SK-N-MC (cell line): ENCODE results near the gene ENTPD8.

Source experiments
- DNase-seq: peaks from one replicate; pipeline ENCODE4 v3.0.0-alpha.2; 2011; ENCODE audit warnings: low read depth, low spot score
- H3K27ac ChIP-seq: fragments of 200-600 bp; sonication (generic); 2 replicates; pipeline ENCODE4 v1.5.1; 2016; ENCODE audit warnings: mixed run types
- H3K36me3 ChIP-seq: fragments of 200-600 bp; sonication (generic); 2 replicates; pipeline ENCODE4 v1.6.1; 2017; ENCODE audit warnings: antibody characterized with exemption, low read length, mixed read lengths; ENCODE audit not compliant: insufficient read depth
- H3K4me3 ChIP-seq: fragments of 200-600 bp; sonication (generic); 2 replicates; pipeline ENCODE4 v1.5.1; 2016
- H3K9ac ChIP-seq: fragments of 200-600 bp; sonication (generic); 2 replicates; pipeline ENCODE4 v1.8.0; 2017; ENCODE audit warnings: mixed run types, mixed read lengths; ENCODE audit not compliant: insufficient read length
- H3K9me3 ChIP-seq: fragments of 200-600 bp; sonication (generic); 2 replicates; pipeline ENCODE4 v1.6.1; 2017; ENCODE audit warnings: low read depth, mild to moderate bottlenecking, antibody characterized with exemption, low read length, moderate library complexity, mixed read lengths
- EZH2 ChIP-seq: fragments of 200-600 bp; sonication (generic); IDR thresholded peaks from one replicate; pipeline ENCODE4 v1.6.1; 2017; ENCODE audit warnings: antibody characterized with exemption
- FOXP2 ChIP-seq: optimal IDR thresholded peaks from 2 replicates; pipeline ENCODE3; 2011; ENCODE audit warnings: mild to moderate bottlenecking, moderate library complexity; ENCODE audit not compliant: insufficient read depth; ENCODE audit errors: extremely low read length, control extremely low read depth
- POLR2AphosphoS5 ChIP-seq: IDR thresholded peaks from 2 replicates; pipeline ENCODE4 v1.6.1; 2012; ENCODE audit warnings: mild to moderate bottlenecking, low read depth, low read length, borderline replicate concordance

Gene ENTPD8

DNA sequence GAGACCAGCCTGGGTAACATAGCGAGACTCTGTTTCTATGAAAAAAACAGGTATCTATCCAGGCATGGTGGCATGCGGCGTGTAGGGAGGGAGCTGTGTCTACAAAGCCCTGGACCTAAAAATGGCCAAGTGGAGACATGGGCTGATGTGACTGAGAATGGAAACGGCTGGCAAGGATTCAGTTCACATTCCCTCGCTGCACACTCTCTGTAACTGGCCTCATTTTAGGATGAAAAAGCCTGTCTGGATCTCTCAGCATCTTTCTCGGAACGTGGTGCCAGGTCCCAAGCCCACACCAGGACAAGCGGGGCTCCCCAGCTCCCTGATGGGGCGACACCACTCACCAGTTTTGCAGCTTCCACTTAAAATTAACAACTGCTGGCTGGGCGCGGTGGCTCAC is 31.6 kb downstream of the ENTPD8 start:
- no peak overlapping the region for H3K9ac ChIP-seq
- H3K9me3 ChIP-seq: no peaks in the 10 kb centered on the region
- no peak overlapping the region for H3K27ac ChIP-seq
- H3K36me3 ChIP-seq: no peaks in the 10 kb centered on the region
- TF ChIP-seq POLR2AphosphoS5: no peak
- TF ChIP-seq EZH2: no peak
- TF ChIP-seq FOXP2: no peak
- DNase-seq: no peak
- no peak overlapping the region for H3K4me3 ChIP-seq

DNA sequence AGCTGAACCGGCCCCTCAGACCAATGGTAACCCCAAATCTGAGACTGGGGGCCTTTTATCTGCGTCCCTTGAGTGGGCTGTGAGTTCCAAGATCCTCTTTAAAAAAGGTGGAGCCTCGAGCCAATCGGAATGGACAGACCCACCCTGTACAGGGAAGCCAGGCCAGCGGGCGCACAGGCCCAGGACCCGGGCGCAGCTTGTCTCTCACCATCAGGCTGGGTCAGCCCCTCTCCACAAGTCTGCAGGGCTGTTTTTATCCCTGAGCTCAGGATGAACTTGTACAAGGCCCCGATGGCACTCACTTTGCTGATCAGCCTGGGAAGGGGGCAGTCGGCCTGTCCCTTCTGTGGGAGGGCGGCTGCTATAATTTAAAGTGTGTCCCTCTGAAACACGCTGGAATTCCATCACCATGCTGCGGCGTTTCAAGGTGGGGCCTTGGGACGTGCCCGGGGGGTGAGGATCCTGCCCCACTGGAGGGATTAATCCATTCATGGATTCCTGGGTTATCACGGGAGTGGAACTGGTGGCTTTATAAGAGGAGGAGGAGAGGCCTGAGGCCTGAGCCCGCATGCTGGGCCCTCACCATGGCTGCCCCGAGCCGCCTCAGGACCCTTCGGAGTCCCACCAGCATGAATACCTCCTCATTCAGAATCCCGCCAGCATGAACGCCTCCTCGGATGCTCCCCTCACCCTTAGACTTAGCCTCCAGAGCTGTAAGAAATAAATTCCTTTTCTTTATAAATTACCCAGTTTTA is 32.3 kb downstream of the ENTPD8 start:
- no peaks in the 10 kb centered on the region for H3K9me3 ChIP-seq
- H3K36me3 ChIP-seq: no peaks in the 10 kb centered on the region
- no peak overlapping the region for H3K27ac ChIP-seq
- H3K4me3 ChIP-seq: no peak overlapping the region
- TF ChIP-seq EZH2: no peak
- TF ChIP-seq POLR2AphosphoS5: no peak
- TF ChIP-seq FOXP2: no peak
- DNase-seq: no peak
- no peak overlapping the region for H3K9ac ChIP-seq

DNA sequence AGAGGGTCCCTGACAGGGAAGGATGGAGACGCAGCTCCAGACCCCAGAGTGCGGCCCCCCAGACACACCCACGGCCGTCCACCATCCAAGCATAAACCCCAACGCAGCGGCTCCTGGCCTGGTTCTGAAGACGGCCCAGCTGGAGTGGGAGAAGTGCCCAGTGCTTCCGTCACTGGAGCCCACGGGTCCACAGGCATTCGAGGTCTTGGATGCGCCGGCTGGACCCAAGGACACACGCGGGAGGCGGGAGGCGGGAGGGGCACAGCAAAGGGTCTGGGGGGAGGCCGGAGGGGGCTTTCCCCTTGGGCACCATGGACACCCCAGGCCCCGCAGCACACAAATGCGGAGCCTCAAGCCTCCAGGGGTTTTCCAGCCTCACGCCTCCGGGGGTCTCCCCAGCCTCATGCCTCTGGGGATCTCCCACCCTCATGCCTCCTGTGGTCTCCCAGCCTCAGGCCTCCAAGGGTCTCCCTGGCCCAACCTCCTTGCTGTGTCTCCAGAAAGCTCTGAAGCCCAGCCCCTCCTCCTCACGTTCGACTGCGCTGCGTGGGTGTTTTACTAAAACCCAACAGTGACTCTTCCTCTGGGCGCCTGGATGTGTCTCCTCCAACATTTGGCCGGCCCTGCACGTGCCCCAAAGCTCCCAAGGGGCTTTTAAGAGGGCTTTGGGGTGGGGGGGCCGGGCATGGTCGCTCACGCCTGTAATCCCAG is 33.4 kb downstream of the ENTPD8 start:
- no peak for DNase-seq
- TF ChIP-seq POLR2AphosphoS5 (peak; percentile 24; the same call in 1 of the 2 replicates), FOXP2 (no peak), EZH2 (no peak)
- Histone ChIP-seq H3K9ac (no peak overlapping the region), H3K36me3 (no peaks in the 10 kb centered on the region), H3K9me3 (no peaks in the 10 kb centered on the region), H3K4me3 (peak overlapping the region; percentile 67; the same call in 1 of the 2 replicates), H3K27ac (no peak overlapping the region)

DNA sequence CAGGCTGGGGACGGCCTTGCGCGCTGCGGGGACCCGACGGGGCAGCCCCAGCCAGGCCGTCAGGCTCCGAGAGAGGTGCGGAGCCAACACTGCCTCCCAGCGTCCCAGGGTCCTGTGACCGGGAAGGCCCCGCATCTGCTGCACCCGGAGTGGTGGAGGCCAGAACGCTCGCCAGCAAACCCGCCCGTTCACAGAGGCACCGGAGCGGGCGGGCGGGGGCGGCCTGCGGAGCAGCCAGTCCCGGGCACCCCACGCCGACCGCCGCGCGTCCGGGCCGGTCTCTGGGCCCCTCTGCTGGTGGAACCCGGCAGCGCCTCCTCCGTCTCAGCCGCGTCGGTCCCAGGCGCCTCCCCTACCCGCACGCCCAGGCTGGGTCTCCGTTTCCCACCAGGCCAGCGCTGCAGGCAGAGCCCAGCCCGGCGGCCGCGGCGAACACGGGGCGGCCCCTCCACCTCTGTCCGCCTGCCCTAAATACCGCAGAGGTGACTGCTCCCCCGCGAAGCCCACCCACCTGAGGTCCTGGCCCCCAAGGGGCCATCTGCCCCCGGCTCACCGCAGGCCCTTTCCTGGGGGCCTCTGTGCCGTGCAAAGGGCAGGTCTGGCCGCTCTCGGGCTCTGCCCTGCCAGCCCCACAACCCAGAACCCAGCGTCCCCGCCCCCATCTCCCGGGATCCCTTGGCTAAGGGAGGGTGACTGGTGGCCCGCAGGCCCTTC is 34.1 kb downstream of the ENTPD8 start:
- Histone ChIP-seq H3K9me3 (no peaks in the 10 kb centered on the region), H3K27ac (no peak overlapping the region), H3K9ac (no peak overlapping the region), H3K4me3 (peak overlapping the region; percentile 67), H3K36me3 (no peaks in the 10 kb centered on the region)
- no peak for DNase-seq
- TF ChIP-seq FOXP2 (no peak), POLR2AphosphoS5 (no peak), EZH2 (no peak)

DNA sequence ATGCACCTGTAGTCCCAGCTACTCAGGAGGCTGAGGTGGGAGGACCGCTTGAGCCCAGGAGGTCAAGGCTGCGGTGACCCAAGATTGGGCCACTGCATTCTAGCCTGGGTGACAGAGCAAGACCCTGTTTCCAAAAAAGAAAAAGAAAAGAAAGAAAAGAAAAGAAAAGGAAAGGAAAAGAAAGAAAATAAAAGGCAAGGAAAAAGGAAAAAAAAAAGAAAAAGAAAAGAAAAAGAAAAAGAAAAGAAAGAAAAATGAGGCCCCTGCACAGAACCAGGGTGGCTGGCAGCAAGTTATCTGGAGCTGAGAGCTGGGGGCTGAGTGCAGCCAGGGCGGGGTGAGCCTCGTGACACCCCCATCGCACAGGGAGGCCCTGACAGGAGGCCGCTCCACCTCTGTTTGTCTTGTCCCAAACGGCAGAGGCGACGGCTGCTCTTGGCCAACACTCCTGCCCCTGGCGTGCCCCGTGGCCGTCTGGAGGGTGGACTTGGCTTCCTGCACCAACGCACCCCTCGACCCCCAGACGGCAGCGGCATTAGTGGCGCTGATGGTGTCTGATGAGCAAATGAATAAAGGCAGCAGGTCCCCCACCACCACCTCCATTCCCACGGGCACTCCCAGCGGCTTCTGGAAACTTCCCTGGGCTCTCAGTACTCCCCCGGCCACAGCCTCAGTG is 34.9 kb downstream of the ENTPD8 start:
- H3K27ac ChIP-seq: no peak overlapping the region
- no peak overlapping the region for H3K9ac ChIP-seq
- no peaks in the 10 kb centered on the region for H3K36me3 ChIP-seq
- TF ChIP-seq POLR2AphosphoS5: no peak
- peak overlapping the region; percentile 67 for H3K4me3 ChIP-seq
- DNase-seq: no peak
- H3K9me3 ChIP-seq: no peaks in the 10 kb centered on the region

DNA sequence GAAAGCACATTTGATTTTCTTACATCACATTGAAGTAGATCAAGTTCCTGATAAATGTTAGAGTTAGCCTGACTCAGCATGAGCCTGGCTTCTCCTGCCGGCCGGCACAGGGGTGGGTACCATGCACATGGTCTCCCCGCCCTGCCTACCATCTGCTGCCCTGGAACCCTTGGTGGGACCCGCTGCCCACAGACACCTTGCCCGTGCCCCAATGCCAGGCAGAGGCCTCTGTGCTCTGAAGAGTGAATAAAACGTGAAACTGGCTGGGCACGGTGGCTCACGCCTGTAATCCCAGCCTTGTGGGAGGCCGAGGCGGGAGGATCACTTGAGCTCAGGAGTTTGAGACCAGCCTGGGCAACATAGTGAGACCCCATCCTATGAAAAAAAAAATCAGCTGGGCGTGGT is 35.5 kb downstream of the ENTPD8 start:
- TF ChIP-seq FOXP2 (no peak), POLR2AphosphoS5 (no peak), EZH2 (no peak)
- Histone ChIP-seq H3K27ac (no peak overlapping the region), H3K4me3 (no peak overlapping the region), H3K9me3 (no peaks in the 10 kb centered on the region), H3K9ac (no peak overlapping the region), H3K36me3 (no peaks in the 10 kb centered on the region)
- DNase-seq: no peak

DNA sequence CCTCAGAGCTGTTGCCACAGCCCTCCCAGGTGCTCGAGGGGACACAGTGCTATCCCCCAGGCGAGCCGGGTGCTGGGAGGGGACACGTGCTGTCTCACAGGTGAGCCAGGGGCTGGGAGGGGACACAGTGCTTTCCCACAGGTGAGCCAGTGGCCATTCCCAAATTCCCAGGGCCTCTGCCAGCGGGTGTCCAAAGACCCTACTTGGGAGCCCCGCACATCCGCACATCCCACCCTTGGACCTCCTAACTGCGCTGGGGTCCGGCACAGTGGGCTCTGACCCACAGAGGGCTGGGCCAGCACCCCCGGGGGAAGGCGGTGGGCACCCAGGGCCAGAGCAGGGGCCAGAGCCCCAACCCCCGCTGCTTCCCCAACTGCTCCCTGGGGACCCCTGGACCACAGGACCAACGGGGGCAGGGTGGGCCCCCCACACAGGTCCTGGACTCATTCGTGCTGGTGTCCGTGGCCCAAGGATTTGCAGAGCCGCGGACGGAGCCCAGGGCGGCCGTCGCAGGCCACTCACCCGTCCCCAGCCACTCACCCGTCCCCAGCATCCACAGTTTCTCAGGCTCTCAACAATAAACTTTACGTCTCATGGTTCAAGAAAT is 36.1 kb downstream of the ENTPD8 start:
- no peak overlapping the region for H3K27ac ChIP-seq
- H3K36me3 ChIP-seq: no peaks in the 10 kb centered on the region
- no peak overlapping the region for H3K4me3 ChIP-seq
- no peak overlapping the region for H3K9ac ChIP-seq
- no peak for DNase-seq
- TF ChIP-seq FOXP2 (no peak), EZH2 (no peak), POLR2AphosphoS5 (no peak)
- no peaks in the 10 kb centered on the region for H3K9me3 ChIP-seq

DNA sequence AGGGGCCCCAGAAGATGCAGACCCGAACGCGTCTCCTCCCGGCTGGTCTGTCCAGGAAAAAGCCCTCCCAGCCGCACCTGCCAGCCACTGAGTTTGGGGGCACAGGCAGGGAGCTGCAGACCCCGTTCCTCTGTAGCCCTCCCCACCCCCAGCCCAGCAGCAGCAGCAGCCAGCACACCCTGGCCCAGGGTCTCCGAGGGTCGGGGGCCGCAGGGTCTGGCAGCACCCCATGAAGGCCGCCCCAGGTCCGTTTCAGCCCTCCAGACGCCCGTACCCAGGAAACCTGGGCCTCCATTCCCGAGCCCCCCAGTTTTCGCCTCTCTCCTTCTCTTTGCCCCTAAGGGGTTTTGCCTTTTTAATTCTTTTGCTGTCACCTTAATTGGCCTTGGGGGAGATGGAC is 37.9 kb downstream of the ENTPD8 start:
- no peak overlapping the region for H3K27ac ChIP-seq

More for the DNA sequence above, 37.9 kb downstream of the ENTPD8 start:
- Histone ChIP-seq H3K4me3 (no peak overlapping the region), H3K36me3 (no peaks in the 10 kb centered on the region), H3K9ac (no peak overlapping the region), H3K9me3 (no peaks in the 10 kb centered on the region)
- no peak for TF ChIP-seq EZH2
- no peak for TF ChIP-seq FOXP2
- TF ChIP-seq POLR2AphosphoS5: no peak
- no peak for DNase-seq
